ENCODE measurements around the gene RARG.
"Not testable (repeated sequence)": the region's sequence is repeated elsewhere in the genome, so short reads cannot be mapped to it uniquely, and the experiment has no call there.

Gene RARG

GRCh38 chr12:53166837-53167236, 65.2 kb downstream of the RARG start:
- DNase-seq = no peak

GRCh38 chr12:53163008-53163407, 69.0 kb downstream of the RARG start:
- DNase-seq = not testable (repeated sequence)

GRCh38 chr12:53161119-53161911, 70.7 kb downstream of the RARG start:
- no peak for DNase-seq

- no peak for DNase-seq
Measured at GRCh38 chr12:53160673-53161072, 71.3 kb downstream of the RARG start.
